ENCODE data around the gene MMP25.
A peak's percentile ranks its signal among the peaks of the same experiment; 100 is the strongest.
"Not testable (repeated sequence)": the region's sequence is repeated elsewhere in the genome, so short reads cannot be mapped to it uniquely, and the experiment has no call there.

MMP25 gene

DNA sequence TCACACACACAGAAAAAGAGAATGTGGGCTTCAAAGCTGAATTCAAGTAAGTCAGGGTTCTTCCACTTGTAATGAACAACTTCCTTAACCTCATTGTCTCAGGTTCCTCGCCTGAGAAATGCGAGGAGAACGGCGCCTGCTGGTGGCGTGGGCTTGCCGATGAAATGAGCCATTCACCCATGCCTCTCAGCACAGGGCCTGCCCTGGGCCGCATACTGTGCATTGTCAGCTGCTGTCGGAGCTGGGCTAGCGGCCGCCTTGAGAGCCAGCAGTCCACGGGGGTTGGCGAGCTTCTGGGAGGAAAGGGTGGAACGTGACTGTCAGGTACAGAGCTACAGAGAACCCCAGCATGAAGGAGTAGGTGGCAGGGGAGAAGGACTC lies 7.0 kb downstream of the MMP25 start:
- H3K36me3 ChIP-seq (ENCODE audit: control insufficient read depth in 1 of 2, insufficient read depth in 2 of 2, low read length in 2 of 2); H3K4me3 ChIP-seq (ENCODE audit: low read depth in 1 of 2, low read length in 2 of 2); H3K27ac ChIP-seq (ENCODE audit: low read depth, low read length); H3K9ac ChIP-seq (ENCODE audit: low read depth in 1 of 2, low read length in 2 of 2); H3K9me3 ChIP-seq (ENCODE audit: control insufficient read depth in 1 of 2, low read length in 2 of 2): not testable (repeated sequence)
- Histone ChIP-seq H3K4me1 (ENCODE audit: control insufficient read depth in 1 of 2, insufficient read depth in 2 of 2, low read length in 2 of 2) (peaks cover 0 to 17% of the 10 kb centered on the region in 2 donors), H3K27me3 (ENCODE audit: control insufficient read depth in 1 of 2, insufficient read depth in 2 of 2, low read length in 2 of 2) (peaks cover 17% of the 10 kb centered on the region in 2 donors)

- Histone ChIP-seq H3K27me3 (ENCODE audit: control insufficient read depth in 1 of 2, insufficient read depth in 2 of 2, low read length in 2 of 2) (peaks cover 0 to under 1% of the 10 kb centered on the region in 2 donors), H3K9ac (ENCODE audit: low read depth in 1 of 2, low read length in 2 of 2) (no peak overlapping the region), H3K27ac (ENCODE audit: low read depth, low read length) (no peak overlapping the region), H3K9me3 (ENCODE audit: control insufficient read depth in 1 of 2, low read length in 2 of 2) (no peaks in the 10 kb centered on the region), H3K4me3 (ENCODE audit: low read depth in 1 of 2, low read length in 2 of 2) (no peak overlapping the region), H3K36me3 (ENCODE audit: control insufficient read depth in 1 of 2, insufficient read depth in 2 of 2, low read length in 2 of 2) (peaks cover 0 to 5% of the 10 kb centered on the region in 2 donors), H3K4me1 (ENCODE audit: control insufficient read depth in 1 of 2, insufficient read depth in 2 of 2, low read length in 2 of 2) (peaks cover 8 to 25% of the 10 kb centered on the region in 2 donors)
Observed at GRCh38 chr16:3054965-3055733, 8.8 kb downstream of the MMP25 start.

DNA sequence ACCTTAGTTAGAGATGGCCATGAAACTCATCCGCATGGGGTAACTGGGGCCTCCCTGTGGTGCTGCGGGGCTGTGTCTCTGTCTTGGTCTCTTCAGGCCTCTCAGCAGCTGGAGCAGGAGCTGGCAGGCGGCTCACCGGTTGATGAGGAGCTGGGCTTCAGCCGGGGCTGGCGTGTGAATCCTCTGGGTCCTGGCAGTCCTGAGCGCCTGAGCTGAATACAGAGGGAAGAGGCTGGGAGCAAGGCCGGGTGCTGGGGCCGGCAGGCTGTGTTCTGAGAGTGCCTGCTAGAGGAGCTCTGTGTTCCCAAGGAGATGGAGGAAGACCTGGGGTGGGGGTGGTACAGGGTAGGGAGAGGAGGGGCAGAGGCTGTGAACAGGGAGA lies 9.4 kb downstream of the MMP25 start:
- not testable (repeated sequence) for H3K4me3 ChIP-seq (ENCODE audit: low read depth in 1 of 2, low read length in 2 of 2); H3K9ac ChIP-seq (ENCODE audit: low read depth in 1 of 2, low read length in 2 of 2); H3K36me3 ChIP-seq (ENCODE audit: control insufficient read depth in 1 of 2, insufficient read depth in 2 of 2, low read length in 2 of 2); H3K9me3 ChIP-seq (ENCODE audit: control insufficient read depth in 1 of 2, low read length in 2 of 2); H3K27ac ChIP-seq (ENCODE audit: low read depth, low read length); H3K27me3 ChIP-seq (ENCODE audit: control insufficient read depth in 1 of 2, insufficient read depth in 2 of 2, low read length in 2 of 2)
- H3K4me1 ChIP-seq (ENCODE audit: control insufficient read depth in 1 of 2, insufficient read depth in 2 of 2, low read length in 2 of 2), result peaks cover 13 to 25% of the 10 kb centered on the region in 2 donors

DNA sequence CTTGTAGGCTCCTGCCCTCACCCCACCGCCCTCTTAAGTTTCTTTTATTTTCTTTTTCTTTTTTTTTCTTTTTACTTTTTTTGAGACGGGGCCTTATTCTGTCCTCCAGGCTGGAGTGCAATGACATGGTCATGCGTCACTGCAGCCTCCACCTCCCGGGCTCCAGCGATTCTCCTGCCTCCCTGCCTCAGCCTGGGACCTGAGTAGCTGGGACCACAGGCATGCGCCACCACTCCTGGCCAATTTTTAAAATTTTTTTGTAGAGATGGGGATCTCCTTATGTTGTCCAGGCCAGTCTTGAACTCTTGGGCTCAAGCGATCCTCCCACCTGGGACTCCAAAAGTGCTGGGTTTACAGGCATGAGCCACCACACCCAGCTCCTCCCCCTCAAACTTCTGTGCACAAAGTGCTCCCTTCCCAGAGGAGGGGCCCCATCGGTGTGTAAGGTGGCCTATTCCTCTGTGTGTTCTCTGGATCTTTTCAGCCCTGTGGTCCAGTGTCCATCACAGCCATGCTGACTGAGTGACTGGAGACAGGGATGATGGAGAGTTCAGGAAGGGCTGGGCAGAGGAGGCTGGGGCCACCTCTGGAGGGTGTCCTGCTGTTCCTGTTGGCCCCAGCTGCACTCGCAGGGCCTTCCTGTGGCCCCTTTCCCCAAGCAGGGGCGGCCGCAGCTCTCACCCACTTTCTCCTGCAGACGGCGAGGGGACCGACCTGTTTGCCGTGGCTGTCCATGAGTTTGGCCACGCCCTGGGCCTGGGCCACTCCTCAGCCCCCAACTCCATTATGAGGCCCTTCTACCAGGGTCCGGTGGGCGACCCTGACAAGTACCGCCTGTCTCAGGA lies 10.2 kb downstream of the MMP25 start:
- Histone ChIP-seq H3K4me1 (ENCODE audit: control insufficient read depth in 1 of 2, insufficient read depth in 2 of 2, low read length in 2 of 2) (peaks cover 13 to 25% of the 10 kb centered on the region in 2 donors), H3K27me3 (ENCODE audit: control insufficient read depth in 1 of 2, insufficient read depth in 2 of 2, low read length in 2 of 2) (no peaks in the 10 kb centered on the region), H3K4me3 (ENCODE audit: low read depth in 1 of 2, low read length in 2 of 2) (no peak overlapping the region), H3K9ac (ENCODE audit: low read depth in 1 of 2, low read length in 2 of 2) (no peak overlapping the region), H3K27ac (ENCODE audit: low read depth, low read length) (no peak overlapping the region), H3K9me3 (ENCODE audit: control insufficient read depth in 1 of 2, low read length in 2 of 2) (no peaks in the 10 kb centered on the region), H3K36me3 (ENCODE audit: control insufficient read depth in 1 of 2, insufficient read depth in 2 of 2, low read length in 2 of 2) (peaks cover 0 to 5% of the 10 kb centered on the region in 2 donors)

GRCh38 chr16:3057181-3058138 lies 11.1 kb downstream of the MMP25 start:
- no peak overlapping the region for H3K27ac ChIP-seq (ENCODE audit: low read depth, low read length)
- H3K36me3 ChIP-seq (ENCODE audit: control insufficient read depth in 1 of 2, insufficient read depth in 2 of 2, low read length in 2 of 2), result peaks cover 0 to 5% of the 10 kb centered on the region in 2 donors

DNA sequence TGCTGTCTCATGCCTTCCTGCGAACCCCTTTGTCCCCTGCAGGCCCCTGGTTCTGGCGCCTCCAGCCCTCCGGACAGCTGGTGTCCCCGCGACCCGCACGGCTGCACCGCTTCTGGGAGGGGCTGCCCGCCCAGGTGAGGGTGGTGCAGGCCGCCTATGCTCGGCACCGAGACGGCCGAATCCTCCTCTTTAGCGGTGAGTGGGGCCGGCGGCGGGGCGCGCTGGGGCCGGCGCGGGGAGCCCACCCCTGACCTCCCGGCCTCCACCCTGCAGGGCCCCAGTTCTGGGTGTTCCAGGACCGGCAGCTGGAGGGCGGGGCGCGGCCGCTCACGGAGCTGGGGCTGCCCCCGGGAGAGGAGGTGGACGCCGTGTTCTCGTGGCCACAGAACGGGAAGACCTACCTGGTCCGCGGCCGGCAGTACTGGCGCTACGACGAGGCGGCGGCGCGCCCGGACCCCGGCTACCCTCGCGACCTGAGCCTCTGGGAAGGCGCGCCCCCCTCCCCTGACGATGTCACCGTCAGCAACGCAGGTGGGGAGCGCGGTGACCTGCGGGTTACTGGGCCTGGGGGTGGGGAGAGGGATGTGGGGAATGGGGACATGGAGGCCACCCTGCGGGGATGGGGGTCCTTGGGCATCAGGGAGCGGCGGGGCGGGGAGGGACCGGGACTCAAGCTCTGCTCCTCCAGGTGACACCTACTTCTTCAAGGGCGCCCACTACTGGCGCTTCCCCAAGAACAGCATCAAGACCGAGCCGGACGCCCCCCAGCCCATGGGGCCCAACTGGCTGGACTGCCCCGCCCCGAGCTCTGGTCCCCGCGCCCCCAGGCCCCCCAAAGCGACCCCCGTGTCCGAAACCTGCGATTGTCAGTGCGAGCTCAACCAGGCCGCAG lies 12.0 kb downstream of the MMP25 start:
- H3K27ac ChIP-seq (ENCODE audit: low read depth, low read length), result peak overlapping the region; percentile 76
- peak overlapping the region; percentile 78 for H3K4me3 ChIP-seq (ENCODE audit: low read depth in 1 of 2, low read length in 2 of 2)
- peaks cover 13 to 25% of the 10 kb centered on the region in 2 donors for H3K4me1 ChIP-seq (ENCODE audit: control insufficient read depth in 1 of 2, insufficient read depth in 2 of 2, low read length in 2 of 2)
- H3K36me3 ChIP-seq (ENCODE audit: control insufficient read depth in 1 of 2, insufficient read depth in 2 of 2, low read length in 2 of 2), result peaks cover 0 to 5% of the 10 kb centered on the region in 2 donors
- no peaks in the 10 kb centered on the region for H3K9me3 ChIP-seq (ENCODE audit: control insufficient read depth in 1 of 2, low read length in 2 of 2)
- H3K27me3 ChIP-seq (ENCODE audit: control insufficient read depth in 1 of 2, insufficient read depth in 2 of 2, low read length in 2 of 2), result no peaks in the 10 kb centered on the region
- H3K9ac ChIP-seq (ENCODE audit: low read depth in 1 of 2, low read length in 2 of 2), result peak overlapping the region; percentile 81 to 86

More at GRCh38 chr16:3057181-3058138, 11.1 kb downstream of the MMP25 start:
- H3K4me3 ChIP-seq (ENCODE audit: low read depth in 1 of 2, low read length in 2 of 2), result peak overlapping the region; percentile 78
- H3K27me3 ChIP-seq (ENCODE audit: control insufficient read depth in 1 of 2, insufficient read depth in 2 of 2, low read length in 2 of 2), result no peaks in the 10 kb centered on the region
- H3K9me3 ChIP-seq (ENCODE audit: control insufficient read depth in 1 of 2, low read length in 2 of 2), result no peaks in the 10 kb centered on the region
- H3K4me1 ChIP-seq (ENCODE audit: control insufficient read depth in 1 of 2, insufficient read depth in 2 of 2, low read length in 2 of 2), result peaks cover 13 to 25% of the 10 kb centered on the region in 2 donors
- H3K9ac ChIP-seq (ENCODE audit: low read depth in 1 of 2, low read length in 2 of 2), result no peak overlapping the region

- no peaks in the 10 kb centered on the region for H3K27me3 ChIP-seq (ENCODE audit: control insufficient read depth in 1 of 2, insufficient read depth in 2 of 2, low read length in 2 of 2)
- H3K9me3 ChIP-seq (ENCODE audit: control insufficient read depth in 1 of 2, low read length in 2 of 2), result no peaks in the 10 kb centered on the region
- H3K4me1 ChIP-seq (ENCODE audit: control insufficient read depth in 1 of 2, insufficient read depth in 2 of 2, low read length in 2 of 2), result peaks cover 13 to 21% of the 10 kb centered on the region in 2 donors
- peaks cover 0 to 1% of the 10 kb centered on the region in 2 donors for H3K36me3 ChIP-seq (ENCODE audit: control insufficient read depth in 1 of 2, insufficient read depth in 2 of 2, low read length in 2 of 2)
- peak overlapping the region; percentile 78 for H3K4me3 ChIP-seq (ENCODE audit: low read depth in 1 of 2, low read length in 2 of 2)
- H3K27ac ChIP-seq (ENCODE audit: low read depth, low read length), result peak overlapping the region; percentile 90
- H3K9ac ChIP-seq (ENCODE audit: low read depth in 1 of 2, low read length in 2 of 2), result peak overlapping the region; percentile 83 to 86
Observed at GRCh38 chr16:3059041-3059722, 12.8 kb downstream of the MMP25 start.

- peak overlapping the region; percentile 90 for H3K27ac ChIP-seq (ENCODE audit: low read depth, low read length)
- peak overlapping the region; percentile 78 for H3K4me3 ChIP-seq (ENCODE audit: low read depth in 1 of 2, low read length in 2 of 2)
- H3K9ac ChIP-seq (ENCODE audit: low read depth in 1 of 2, low read length in 2 of 2), result peak overlapping the region; percentile 83 to 86
- H3K27me3 ChIP-seq (ENCODE audit: control insufficient read depth in 1 of 2, insufficient read depth in 2 of 2, low read length in 2 of 2), result no peaks in the 10 kb centered on the region
- H3K36me3 ChIP-seq (ENCODE audit: control insufficient read depth in 1 of 2, insufficient read depth in 2 of 2, low read length in 2 of 2), result no peaks in the 10 kb centered on the region
- H3K9me3 ChIP-seq (ENCODE audit: control insufficient read depth in 1 of 2, low read length in 2 of 2), result no peaks in the 10 kb centered on the region
- peaks cover 16 to 18% of the 10 kb centered on the region in 2 donors for H3K4me1 ChIP-seq (ENCODE audit: control insufficient read depth in 1 of 2, insufficient read depth in 2 of 2, low read length in 2 of 2)
Observed at GRCh38 chr16:3059723-3060242, 13.4 kb downstream of the MMP25 start.
